Activated CD4-positive, alpha-beta T cell treated with anti-CD3 and anti-CD28 coated beads for 48 hours (primary cell): ENCODE measurements around the gene COL26A1.
A peak's percentile ranks its signal among the peaks of the same experiment; 100 is the strongest.
"Not testable (repeated sequence)": the region's sequence is repeated elsewhere in the genome, so short reads cannot be mapped to it uniquely, and the experiment has no call there.

ENCODE experiments used
- DNase-seq: peaks from one replicate; pipeline ENCODE4 v3.0.0-alpha.2; 2020

The COL26A1 gene

GRCh38 chr7:101362334-101363195 is at the start of gene COL26A1:
TSS of gene COL26A1 (plus strand) at chr7:101362875. CDS start at chr7:101363033, 158 bp downstream.
- peak; percentile 12 for DNase-seq

- peak; percentile 71 for DNase-seq
Measured at GRCh38 chr7:101315336-101315735, 47.3 kb upstream of the COL26A1 start.

- DNase-seq = no peak
Measured at GRCh38 chr7:101319401-101319800, 43.3 kb upstream of the COL26A1 start.

- DNase-seq = peak; percentile 91
Measured at GRCh38 chr7:101321491-101322401, 40.9 kb upstream of the COL26A1 start, which contains the start of gene IFT22. TSS of gene IFT22 (minus strand) at chr7:101321812. CDS start at chr7:101321709, 103 bp downstream.

GRCh38 chr7:101328159-101328558 is 34.5 kb upstream of the COL26A1 start:
- no peak for DNase-seq

- no peak for DNase-seq
Measured at GRCh38 chr7:101330011-101330484, 32.6 kb upstream of the COL26A1 start.

GRCh38 chr7:101332026-101332425 is 30.6 kb upstream of the COL26A1 start:
- DNase-seq = no peak

GRCh38 chr7:101333912-101334311 is 28.8 kb upstream of the COL26A1 start:
- no peak for DNase-seq

GRCh38 chr7:101340379-101340778 is 22.3 kb upstream of the COL26A1 start:
- no peak for DNase-seq

- no peak for DNase-seq
Measured at GRCh38 chr7:101342892-101343291, 19.8 kb upstream of the COL26A1 start.

GRCh38 chr7:101347477-101347876 is 15.2 kb upstream of the COL26A1 start:
- no peak for DNase-seq

GRCh38 chr7:101348456-101349067 is 14.1 kb upstream of the COL26A1 start:
- DNase-seq = not testable (repeated sequence)

GRCh38 chr7:101349300-101349699 is 13.4 kb upstream of the COL26A1 start:
- not testable (repeated sequence) for DNase-seq

- DNase-seq = no peak
Measured at GRCh38 chr7:101352920-101353308, 9.8 kb upstream of the COL26A1 start.

- no peak for DNase-seq
Measured at GRCh38 chr7:101357433-101357832, 5.2 kb upstream of the COL26A1 start.

GRCh38 chr7:101363196-101363733 is 590 bp downstream of the COL26A1 start:
- no peak for DNase-seq

GRCh38 chr7:101363734-101364374 is 1.2 kb downstream of the COL26A1 start:
- DNase-seq = peak; percentile 77

GRCh38 chr7:101365956-101366355 is 3.3 kb downstream of the COL26A1 start:
- DNase-seq = no peak

- DNase-seq = no peak
Measured at GRCh38 chr7:101367676-101368075, 5.0 kb downstream of the COL26A1 start.

GRCh38 chr7:101368422-101369165 is 5.9 kb downstream of the COL26A1 start:
- no peak for DNase-seq

GRCh38 chr7:101370836-101371235 is 8.2 kb downstream of the COL26A1 start:
- no peak for DNase-seq
